GM12872 (cell line): Measurements from ENCODE around the gene TTC12.

Experiments used
- TF ChIP-seq, protein P1 (sequence below): IDR thresholded peaks from 3 replicates; pipeline ENCODE4 v1.5.1; 2011; ENCODE audit warnings: low read depth, mild to moderate bottlenecking, low read length, moderate library complexity; ENCODE audit not compliant: insufficient read depth

Gene TTC12

GRCh38 chr11:113286009-113286408, 28.4 kb upstream of the TTC12 start:
- TF ChIP-seq, protein P1, sequence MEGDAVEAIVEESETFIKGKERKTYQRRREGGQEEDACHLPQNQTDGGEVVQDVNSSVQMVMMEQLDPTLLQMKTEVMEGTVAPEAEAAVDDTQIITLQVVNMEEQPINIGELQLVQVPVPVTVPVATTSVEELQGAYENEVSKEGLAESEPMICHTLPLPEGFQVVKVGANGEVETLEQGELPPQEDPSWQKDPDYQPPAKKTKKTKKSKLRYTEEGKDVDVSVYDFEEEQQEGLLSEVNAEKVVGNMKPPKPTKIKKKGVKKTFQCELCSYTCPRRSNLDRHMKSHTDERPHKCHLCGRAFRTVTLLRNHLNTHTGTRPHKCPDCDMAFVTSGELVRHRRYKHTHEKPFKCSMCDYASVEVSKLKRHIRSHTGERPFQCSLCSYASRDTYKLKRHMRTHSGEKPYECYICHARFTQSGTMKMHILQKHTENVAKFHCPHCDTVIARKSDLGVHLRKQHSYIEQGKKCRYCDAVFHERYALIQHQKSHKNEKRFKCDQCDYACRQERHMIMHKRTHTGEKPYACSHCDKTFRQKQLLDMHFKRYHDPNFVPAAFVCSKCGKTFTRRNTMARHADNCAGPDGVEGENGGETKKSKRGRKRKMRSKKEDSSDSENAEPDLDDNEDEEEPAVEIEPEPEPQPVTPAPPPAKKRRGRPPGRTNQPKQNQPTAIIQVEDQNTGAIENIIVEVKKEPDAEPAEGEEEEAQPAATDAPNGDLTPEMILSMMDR = no peak

- TF ChIP-seq, protein P1 = no peak
Observed at GRCh38 chr11:113286509-113287497, 27.6 kb upstream of the TTC12 start.

DNA sequence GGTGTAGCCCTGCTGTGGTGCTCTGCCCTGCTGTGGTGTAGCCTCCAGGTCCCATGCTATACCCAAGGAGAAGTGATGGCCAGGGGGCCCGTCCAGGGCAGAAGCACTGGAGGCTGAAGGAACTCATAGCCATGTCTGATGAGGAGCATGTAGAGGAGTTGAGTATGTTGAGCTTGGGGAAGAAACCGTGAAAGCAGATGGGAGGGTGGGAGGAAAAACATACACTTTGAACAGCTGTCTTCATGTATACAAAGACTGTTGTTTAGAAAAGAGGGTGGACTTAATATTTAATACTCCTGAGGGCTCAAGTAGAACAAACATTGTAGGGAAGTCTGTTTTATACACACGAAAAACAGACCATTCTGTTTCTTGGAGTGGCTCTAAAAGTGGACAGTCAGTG, 26.6 kb upstream of the TTC12 start:
- TF ChIP-seq, protein P1 = no peak

DNA sequence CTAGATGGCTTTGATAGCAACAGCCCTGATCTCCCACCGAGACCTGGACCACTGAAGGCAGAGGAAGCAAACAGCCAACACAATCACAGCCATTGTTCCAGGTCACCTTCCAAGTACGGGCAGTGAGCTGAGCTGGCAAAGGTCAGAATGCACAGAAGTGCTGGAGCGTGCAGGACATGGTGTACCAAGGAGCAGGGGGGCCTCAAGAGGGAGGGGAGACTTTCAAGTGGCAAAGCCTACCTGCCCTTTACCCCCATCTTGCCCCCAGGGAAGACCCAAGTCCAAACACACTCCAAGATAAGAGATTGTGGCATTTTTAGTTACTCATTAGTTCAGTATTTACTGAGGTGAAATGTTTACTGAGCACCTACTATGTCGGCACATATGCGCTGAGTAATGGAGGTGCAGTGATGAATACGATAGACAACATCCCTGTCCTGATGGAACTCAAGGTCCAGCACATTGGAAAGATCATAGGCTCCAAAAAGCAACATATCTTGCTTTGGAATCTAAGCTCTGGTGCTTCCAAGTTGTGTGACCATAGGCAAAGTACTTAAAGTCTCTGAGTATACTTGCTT, 26.0 kb upstream of the TTC12 start:
- TF ChIP-seq, protein P1 = no peak

GRCh38 chr11:113289431-113290187, 24.8 kb upstream of the TTC12 start:
- TF ChIP-seq, protein P1 = peak; percentile 97

DNA sequence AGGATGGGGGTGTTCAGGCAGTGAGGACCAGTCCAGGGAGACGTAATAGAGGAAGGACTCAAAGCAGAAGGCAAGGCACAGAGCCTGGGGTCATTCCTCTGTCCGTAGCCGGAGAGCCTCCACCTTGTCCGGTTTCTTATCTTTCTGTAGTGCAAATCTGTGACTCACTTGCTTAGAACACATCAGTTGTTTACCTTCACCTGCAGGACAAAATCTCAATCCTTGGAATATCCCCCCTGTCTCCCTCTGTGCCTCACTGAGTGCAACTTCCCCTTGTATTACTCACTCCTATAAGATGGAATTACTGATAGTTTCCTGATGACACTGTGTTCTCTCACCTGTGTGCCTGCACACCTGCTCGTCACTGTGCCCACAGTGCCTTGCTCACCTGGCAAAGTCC, 20.4 kb upstream of the TTC12 start:
- TF ChIP-seq, protein P1 = no peak

DNA sequence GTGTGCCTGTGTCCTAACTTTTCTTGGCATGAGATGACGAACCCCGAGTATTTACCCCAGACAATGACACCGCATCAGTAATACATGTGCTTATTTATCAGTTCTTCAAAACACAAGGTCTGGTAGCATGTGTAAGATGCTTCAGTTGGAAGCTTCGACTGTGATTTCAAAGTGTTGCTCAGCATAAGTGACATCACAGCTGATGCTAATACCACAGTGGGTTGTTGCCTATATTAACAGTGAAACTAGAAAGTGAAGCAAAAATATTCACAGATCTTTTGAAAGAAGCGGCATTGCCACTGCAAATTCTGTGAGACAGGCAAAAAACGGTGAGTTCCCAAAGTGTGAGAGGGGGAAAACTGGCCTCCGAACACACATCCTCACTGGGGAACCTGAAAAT, 18.4 kb upstream of the TTC12 start:
- TF ChIP-seq, protein P1 = no peak
